HG03097 (cell line): ENCODE data around the gene KCNK4.
"Not testable (repeated sequence)": the region's sequence is repeated elsewhere in the genome, so short reads cannot be mapped to it uniquely, and the experiment has no call there.

Experiments used
- ATAC-seq: cut with Tn5 transposase; IDR thresholded peaks from one replicate; pipeline ENCODE4 v1.9.1; 2021; ENCODE audit not compliant: unreplicated experiment, low FRiP score

KCNK4 gene

GRCh38 chr11:64305691-64306562 lies 14.8 kb downstream of the KCNK4 start:
- ATAC-seq: peak; percentile 32

- no peak for ATAC-seq
These were observed 15.4 kb downstream of the KCNK4 start for GRCh38 chr11:64306563-64306875.

- ATAC-seq: no peak
These were observed 15.9 kb downstream of the KCNK4 start for GRCh38 chr11:64306876-64307622.

- ATAC-seq: not testable (repeated sequence)
These were observed 16.7 kb downstream of the KCNK4 start for GRCh38 chr11:64307795-64308194.

GRCh38 chr11:64312947-64313346 lies 21.8 kb downstream of the KCNK4 start:
- ATAC-seq: no peak

GRCh38 chr11:64313491-64314145 lies 22.5 kb downstream of the KCNK4 start:
- no peak for ATAC-seq

- ATAC-seq: no peak
These were observed 23.2 kb downstream of the KCNK4 start for GRCh38 chr11:64314146-64314804.

GRCh38 chr11:64314805-64315561 lies 23.9 kb downstream of the KCNK4 start:
- ATAC-seq: no peak

- ATAC-seq: not testable (repeated sequence)
These were observed 24.8 kb downstream of the KCNK4 start for GRCh38 chr11:64315667-64316526.

- peak; percentile 15 for ATAC-seq
These were observed 25.7 kb downstream of the KCNK4 start for GRCh38 chr11:64316672-64317324.

- peak; percentile 44 for ATAC-seq
These were observed 26.3 kb downstream of the KCNK4 start, which contains the start of gene TRMT112 for GRCh38 chr11:64317325-64317960. TRMT112 (minus strand) TSS chr11:64317559; CDS start chr11:64317526, 33 bp downstream.

GRCh38 chr11:64317961-64318765 lies 27.1 kb downstream of the KCNK4 start, which contains the start of gene PRDX5:
PRDX5 (plus strand) TSS chr11:64318121; CDS start chr11:64318216, 95 bp downstream.
- peak; percentile 63 for ATAC-seq

- ATAC-seq: no peak
These were observed 28.0 kb downstream of the KCNK4 start for GRCh38 chr11:64318766-64319761.

GRCh38 chr11:64320556-64320955 lies 29.5 kb downstream of the KCNK4 start:
- ATAC-seq: no peak

GRCh38 chr11:64321026-64321425 lies 29.9 kb downstream of the KCNK4 start:
- ATAC-seq: no peak

GRCh38 chr11:64321533-64321932 lies 30.4 kb downstream of the KCNK4 start:
- ATAC-seq: no peak
